MM.1S (cell line): ENCODE data around the gene SC5D.

Experiments
- CTCF ChIP-seq: fragments of 300-600 bp; sonication (generic); IDR thresholded peaks from 2 replicates; pipeline ENCODE4 v1.5.1; 2016; ENCODE audit warnings: antibody characterized with exemption, low read length, mixed read lengths
- EZH2 ChIP-seq: fragments of 300-600 bp; sonication (generic); optimal IDR thresholded peaks from 2 replicates; pipeline ENCODE3; 2017; ENCODE audit warnings: low read depth, mild to moderate bottlenecking, antibody characterized with exemption, low read length, mixed read lengths
- EZH2phosphoT487 ChIP-seq: fragments of 300-600 bp; sonication (generic); IDR thresholded peaks from 2 replicates; pipeline ENCODE4 v1.6.1; 2018; ENCODE audit warnings: antibody characterized with exemption, low read length

GRCh38 chr11:121338536-121338935 is 46.0 kb downstream of the SC5D start:
- TF ChIP-seq CTCF (no peak), EZH2 (no peak), EZH2phosphoT487 (no peak)
